ENCODE results near the gene NDUFAF2.
"Not testable (repeated sequence)": the region's sequence is repeated elsewhere in the genome, so short reads cannot be mapped to it uniquely, and the experiment has no call there.

Gene NDUFAF2

DNA sequence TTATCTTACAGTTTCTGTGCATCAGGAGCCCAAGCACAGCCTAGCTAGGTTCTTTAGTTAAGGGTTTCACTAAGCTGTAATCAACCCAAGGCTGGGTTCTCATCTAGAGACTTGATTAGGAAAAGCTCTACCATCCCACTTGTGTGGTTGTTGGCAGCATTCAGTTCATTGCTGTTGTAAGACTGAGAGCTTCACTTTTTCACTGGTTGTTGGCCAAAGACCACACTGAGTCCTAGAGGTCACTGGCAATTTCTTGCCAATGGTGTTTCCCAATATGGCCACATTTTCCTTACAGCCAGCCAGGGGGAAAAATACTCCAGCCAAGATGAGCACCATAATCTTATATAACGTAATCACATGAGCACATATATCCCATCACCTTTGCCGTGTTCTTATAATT lies 142.9 kb downstream of the NDUFAF2 start:
- Mint-ChIP-seq H3K27me3 (no peaks in the 10 kb centered on the region), H3K4me3 (no peak overlapping the region), H3K9me3 (peaks cover 11% of the 10 kb centered on the region), H3K36me3 (ENCODE audit: low read depth) (peaks cover 38% of the 10 kb centered on the region), H3K27ac (no peak overlapping the region), H3K4me1 (no peaks in the 10 kb centered on the region)
- DNase-seq (no peak), ATAC-seq (no peak)

- no peak for ATAC-seq
- H3K27me3 Mint-ChIP-seq, result no peaks in the 10 kb centered on the region
Observed at GRCh38 chr5:61089351-61089750, 144.3 kb downstream of the NDUFAF2 start.

DNA sequence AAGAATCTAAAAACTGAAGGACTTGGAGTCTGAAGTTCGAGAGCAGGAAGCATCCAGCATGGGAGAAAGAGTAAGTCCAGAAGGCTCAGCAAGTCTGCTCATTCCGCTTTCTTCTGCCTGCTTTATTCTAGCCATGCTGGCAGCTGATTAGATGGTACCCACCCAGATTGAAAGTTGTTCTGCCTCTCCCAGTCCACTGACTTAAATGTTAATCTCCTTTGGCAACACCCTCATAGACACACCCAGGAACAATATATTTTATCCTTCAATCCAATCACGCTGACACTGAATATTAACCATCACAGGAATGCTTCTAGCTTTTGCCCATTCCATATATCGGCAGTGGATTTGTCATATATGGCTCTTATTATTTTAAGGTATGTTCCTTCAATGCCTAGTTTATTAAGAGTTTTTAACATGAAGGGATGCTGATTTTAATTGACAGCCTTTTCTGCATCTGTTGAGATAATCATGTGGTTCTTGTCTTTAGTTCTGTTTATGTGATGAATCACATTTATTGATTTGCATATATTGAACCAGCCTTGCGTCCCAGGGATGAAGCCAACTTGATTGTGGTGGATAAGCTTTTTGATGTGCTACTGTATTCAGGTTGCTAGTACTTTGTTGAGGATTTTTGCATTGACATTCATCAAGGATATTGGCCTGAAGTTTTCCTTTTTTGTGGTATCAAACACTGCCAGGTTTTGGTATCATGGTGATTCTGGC lies 148.2 kb downstream of the NDUFAF2 start:
- not testable (repeated sequence) for H3K27ac Mint-ChIP-seq, ATAC-seq, H3K4me3 Mint-ChIP-seq, H3K4me1 Mint-ChIP-seq, DNase-seq, H3K9me3 Mint-ChIP-seq, H3K27me3 Mint-ChIP-seq
- H3K36me3 Mint-ChIP-seq (ENCODE audit: low read depth), result peaks cover 12% of the 10 kb centered on the region

More at GRCh38 chr5:61089351-61089750, 144.3 kb downstream of the NDUFAF2 start:
- peaks cover 8% of the 10 kb centered on the region for H3K9me3 Mint-ChIP-seq
- no peak overlapping the region for H3K4me3 Mint-ChIP-seq
- H3K36me3 Mint-ChIP-seq (ENCODE audit: low read depth), result peaks cover 26% of the 10 kb centered on the region
- no peaks in the 10 kb centered on the region for H3K4me1 Mint-ChIP-seq
- H3K27ac Mint-ChIP-seq, result no peak overlapping the region
- DNase-seq, result no peak

DNA sequence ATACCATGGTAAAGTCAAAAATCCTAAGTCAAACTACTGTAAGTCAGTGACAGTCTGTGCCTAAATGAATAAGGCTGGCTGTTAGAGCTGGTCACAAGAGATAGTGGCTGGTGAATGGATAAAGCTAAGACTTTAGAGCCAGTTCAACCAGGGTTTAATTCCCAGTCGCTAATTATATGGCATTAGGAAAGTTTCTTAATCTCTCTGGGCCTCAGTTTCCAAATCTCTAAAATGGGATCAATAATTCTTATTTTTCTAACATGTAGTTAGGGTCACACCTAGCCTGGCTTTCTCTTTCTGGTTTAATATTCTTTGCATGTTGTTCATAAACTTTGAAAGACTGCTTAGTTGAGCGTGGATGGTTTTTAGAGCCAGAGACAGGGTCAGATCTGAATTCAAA lies 152.5 kb downstream of the NDUFAF2 start:
- DNase-seq, result no peak
- H3K27me3 Mint-ChIP-seq, result no peaks in the 10 kb centered on the region
- peaks cover 19% of the 10 kb centered on the region for H3K9me3 Mint-ChIP-seq
- no peak overlapping the region for H3K4me3 Mint-ChIP-seq
- ATAC-seq, result no peak
- no peak overlapping the region for H3K27ac Mint-ChIP-seq
- H3K36me3 Mint-ChIP-seq (ENCODE audit: low read depth), result peaks cover 29% of the 10 kb centered on the region
- no peaks in the 10 kb centered on the region for H3K4me1 Mint-ChIP-seq

DNA sequence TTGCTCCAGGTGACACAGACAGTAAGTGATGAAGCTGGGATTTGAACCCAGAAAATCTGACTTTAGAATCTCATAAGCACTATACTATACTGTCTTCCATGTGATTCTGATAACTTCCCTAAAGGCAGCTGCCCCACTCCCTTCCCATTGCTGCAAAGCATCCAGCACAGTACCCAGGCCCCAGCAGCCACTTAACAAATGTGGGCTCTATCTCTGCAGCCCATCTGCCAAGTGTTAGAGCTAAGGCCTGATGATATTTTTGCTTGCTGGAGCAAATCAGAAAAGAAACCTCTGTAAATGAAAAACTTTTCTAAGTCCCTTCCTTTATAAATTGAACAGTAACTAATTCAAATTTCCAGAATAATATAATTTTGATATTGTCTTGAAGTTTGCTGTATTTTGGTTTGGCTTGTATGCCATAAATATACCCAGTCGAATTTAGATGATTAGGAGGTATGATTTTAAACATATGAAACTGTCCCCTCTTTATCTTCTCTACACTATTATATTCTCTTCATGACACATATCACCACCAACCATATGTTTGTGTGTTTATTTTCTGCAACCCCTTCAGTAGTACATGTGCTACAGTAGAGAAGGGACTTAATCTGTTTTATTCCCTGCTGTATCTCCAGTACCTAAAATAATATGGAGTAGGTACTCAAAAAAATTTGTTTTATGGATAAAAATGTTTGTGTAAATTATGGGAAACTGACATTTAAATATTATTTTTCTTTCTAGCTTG lies 153.4 kb downstream of the NDUFAF2 start:
- Mint-ChIP-seq H3K4me1 (no peaks in the 10 kb centered on the region), H3K36me3 (ENCODE audit: low read depth) (peaks cover 37% of the 10 kb centered on the region), H3K9me3 (peaks cover 19% of the 10 kb centered on the region), H3K4me3 (no peak overlapping the region), H3K27ac (no peak overlapping the region), H3K27me3 (no peaks in the 10 kb centered on the region)
- no peak for ATAC-seq
- no peak for DNase-seq

DNA sequence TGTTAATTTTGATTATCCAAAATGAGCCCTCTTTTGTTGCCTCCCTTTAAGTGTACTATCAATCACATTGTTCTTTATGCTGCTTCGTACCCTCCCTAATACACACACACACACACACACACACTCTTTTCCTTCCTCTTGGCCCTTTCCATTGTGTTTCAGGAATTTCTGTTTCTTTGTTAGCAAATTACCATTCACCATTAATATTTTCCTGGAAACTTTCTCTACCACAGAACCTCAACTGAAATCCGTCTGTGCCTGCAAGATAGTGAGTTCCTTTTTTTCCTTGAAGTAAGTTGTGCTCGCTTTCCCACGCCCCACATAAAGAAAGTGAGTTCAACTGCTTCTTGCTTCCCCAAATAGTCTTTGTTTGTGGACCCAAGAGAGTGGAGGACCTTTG lies 155.4 kb downstream of the NDUFAF2 start:
- Mint-ChIP-seq H3K9me3 (peaks cover 19% of the 10 kb centered on the region), H3K27ac (no peak overlapping the region), H3K4me1 (no peaks in the 10 kb centered on the region), H3K27me3 (no peaks in the 10 kb centered on the region), H3K36me3 (ENCODE audit: low read depth) (peaks cover 43% of the 10 kb centered on the region), H3K4me3 (no peak overlapping the region)
- DNase-seq (no peak), ATAC-seq (no peak)

GRCh38 chr5:61114441-61114840 lies 169.4 kb downstream of the NDUFAF2 start:
- Mint-ChIP-seq H3K4me1 (no peaks in the 10 kb centered on the region), H3K27me3 (no peaks in the 10 kb centered on the region), H3K36me3 (ENCODE audit: low read depth) (peaks cover 38% of the 10 kb centered on the region), H3K9me3 (peaks cover 30% of the 10 kb centered on the region), H3K4me3 (no peak overlapping the region), H3K27ac (no peak overlapping the region)
- no peak for DNase-seq
- no peak for ATAC-seq

- no peak overlapping the region for H3K4me3 Mint-ChIP-seq
- H3K36me3 Mint-ChIP-seq (ENCODE audit: low read depth), result peaks cover 29% of the 10 kb centered on the region
- ATAC-seq (no peak), DNase-seq (no peak)
- peaks cover 22% of the 10 kb centered on the region for H3K9me3 Mint-ChIP-seq
- peaks cover 2% of the 10 kb centered on the region for H3K4me1 Mint-ChIP-seq
- no peaks in the 10 kb centered on the region for H3K27me3 Mint-ChIP-seq
- H3K27ac Mint-ChIP-seq, result no peak overlapping the region
Observed at GRCh38 chr5:61115968-61116367, 171.0 kb downstream of the NDUFAF2 start.

- Mint-ChIP-seq H3K36me3 (ENCODE audit: low read depth) (peaks cover 17% of the 10 kb centered on the region), H3K27ac (no peak overlapping the region), H3K27me3 (no peaks in the 10 kb centered on the region), H3K4me3 (no peak overlapping the region), H3K4me1 (peaks cover 2% of the 10 kb centered on the region), H3K9me3 (peaks cover 5% of the 10 kb centered on the region)
- DNase-seq, result no peak
- ATAC-seq, result no peak
Observed at GRCh38 chr5:61119066-61119465, 174.1 kb downstream of the NDUFAF2 start.

DNA sequence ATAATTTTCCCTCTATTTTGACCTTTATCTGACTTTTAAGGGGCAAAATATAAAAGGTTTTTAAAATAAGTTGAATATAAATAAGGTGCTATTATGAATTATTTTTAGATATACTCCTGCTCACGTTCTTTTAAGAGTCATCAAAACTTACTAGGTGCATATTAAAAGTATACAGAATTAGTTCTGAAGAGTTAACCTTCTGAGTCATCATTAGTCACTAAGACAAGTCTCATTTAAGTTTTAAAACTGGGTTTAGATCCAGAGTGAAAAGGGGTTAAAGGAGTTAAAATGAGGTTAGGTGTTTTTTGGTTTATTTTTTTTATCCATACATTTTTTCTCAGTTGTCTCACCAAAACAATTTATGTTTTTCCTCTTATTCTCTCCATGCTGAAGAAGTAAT lies 175.5 kb downstream of the NDUFAF2 start:
- Mint-ChIP-seq H3K27ac (no peak overlapping the region), H3K4me1 (peaks cover 2% of the 10 kb centered on the region), H3K27me3 (no peaks in the 10 kb centered on the region), H3K36me3 (ENCODE audit: low read depth) (peaks cover 13% of the 10 kb centered on the region), H3K4me3 (no peak overlapping the region), H3K9me3 (no peaks in the 10 kb centered on the region)
- ATAC-seq, result no peak
- DNase-seq, result no peak

DNA sequence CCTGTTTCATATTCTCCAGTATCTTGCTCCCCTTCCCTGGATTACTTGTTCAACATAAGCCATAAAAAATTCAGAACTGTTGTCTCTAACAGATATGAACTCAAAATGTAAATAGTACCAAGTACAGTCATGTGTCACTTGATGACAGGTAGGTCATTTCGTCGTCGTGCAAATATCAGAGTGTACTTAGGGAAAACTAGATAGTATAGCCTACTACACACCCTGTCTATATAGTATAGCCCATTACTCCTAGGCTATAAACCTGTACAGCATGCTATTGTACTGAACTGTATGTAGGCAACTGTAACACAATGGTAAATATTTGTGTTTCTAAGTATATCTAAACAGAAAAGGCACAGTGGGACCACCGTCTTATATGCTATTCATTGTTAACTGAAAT lies 178.1 kb downstream of the NDUFAF2 start:
- no peak overlapping the region for H3K4me3 Mint-ChIP-seq
- DNase-seq, result no peak

GRCh38 chr5:61130289-61130688 lies 185.3 kb downstream of the NDUFAF2 start:
- DNase-seq (no peak), ATAC-seq (no peak)
- H3K4me3 Mint-ChIP-seq, result no peak overlapping the region
- H3K27me3 Mint-ChIP-seq, result no peaks in the 10 kb centered on the region
- no peaks in the 10 kb centered on the region for H3K9me3 Mint-ChIP-seq
- no peaks in the 10 kb centered on the region for H3K4me1 Mint-ChIP-seq
- no peak overlapping the region for H3K27ac Mint-ChIP-seq
- H3K36me3 Mint-ChIP-seq (ENCODE audit: low read depth), result peaks cover 9% of the 10 kb centered on the region

More for the DNA sequence above, 178.1 kb downstream of the NDUFAF2 start:
- peaks cover 2% of the 10 kb centered on the region for H3K4me1 Mint-ChIP-seq
- no peak overlapping the region for H3K27ac Mint-ChIP-seq
- no peak for ATAC-seq
- no peaks in the 10 kb centered on the region for H3K9me3 Mint-ChIP-seq
- H3K27me3 Mint-ChIP-seq, result no peaks in the 10 kb centered on the region
- peaks cover 17% of the 10 kb centered on the region for H3K36me3 Mint-ChIP-seq (ENCODE audit: low read depth)

DNA sequence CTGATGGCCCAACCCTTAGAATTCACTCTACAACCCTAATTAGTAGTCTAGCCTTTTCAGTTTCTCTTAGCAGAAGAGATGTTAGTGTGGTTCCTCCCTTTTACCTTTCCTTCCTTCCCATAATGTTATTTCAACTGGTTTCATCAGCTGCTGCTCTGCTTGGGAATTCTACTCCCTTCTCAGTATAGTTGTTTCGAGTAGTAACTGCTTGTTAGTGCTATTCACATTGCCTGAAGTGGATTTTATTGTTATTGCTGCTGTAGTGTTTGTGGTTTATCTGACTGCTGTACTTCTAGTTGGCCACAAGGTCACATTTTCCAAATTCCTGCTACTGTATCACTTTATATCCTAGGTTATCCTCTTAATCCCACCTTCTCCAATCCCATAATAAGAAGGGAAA lies 187.6 kb downstream of the NDUFAF2 start:
- Mint-ChIP-seq H3K9me3 (no peaks in the 10 kb centered on the region), H3K4me3 (no peak overlapping the region), H3K4me1 (no peaks in the 10 kb centered on the region), H3K36me3 (ENCODE audit: low read depth) (peaks cover 2% of the 10 kb centered on the region), H3K27ac (no peak overlapping the region), H3K27me3 (no peaks in the 10 kb centered on the region)
- DNase-seq (no peak), ATAC-seq (no peak)

DNA sequence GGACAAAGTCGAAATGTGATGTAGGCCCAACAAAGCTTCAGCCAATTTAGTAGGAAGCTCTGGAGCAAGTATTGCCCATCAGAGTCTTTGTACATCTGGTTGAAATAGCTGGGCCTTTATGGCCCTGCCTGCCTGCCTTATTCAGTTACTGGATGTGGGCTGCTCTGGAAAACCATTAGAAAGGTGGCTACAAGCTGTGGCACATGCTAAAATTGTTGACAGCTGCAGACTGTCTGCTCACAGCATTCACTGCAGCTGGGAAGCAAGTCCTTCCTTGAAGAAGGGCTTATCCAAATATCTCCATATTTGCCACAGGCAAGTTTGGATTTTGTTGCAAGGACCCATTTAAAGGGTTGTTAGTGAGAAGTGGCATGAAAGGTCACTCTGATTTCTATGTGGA lies 192.8 kb downstream of the NDUFAF2 start:
- DNase-seq (no peak), ATAC-seq (no peak)
- Mint-ChIP-seq H3K36me3 (ENCODE audit: low read depth) (peaks cover 2% of the 10 kb centered on the region), H3K27me3 (no peaks in the 10 kb centered on the region), H3K4me1 (no peaks in the 10 kb centered on the region), H3K4me3 (no peak overlapping the region), H3K27ac (no peak overlapping the region), H3K9me3 (no peaks in the 10 kb centered on the region)

DNA sequence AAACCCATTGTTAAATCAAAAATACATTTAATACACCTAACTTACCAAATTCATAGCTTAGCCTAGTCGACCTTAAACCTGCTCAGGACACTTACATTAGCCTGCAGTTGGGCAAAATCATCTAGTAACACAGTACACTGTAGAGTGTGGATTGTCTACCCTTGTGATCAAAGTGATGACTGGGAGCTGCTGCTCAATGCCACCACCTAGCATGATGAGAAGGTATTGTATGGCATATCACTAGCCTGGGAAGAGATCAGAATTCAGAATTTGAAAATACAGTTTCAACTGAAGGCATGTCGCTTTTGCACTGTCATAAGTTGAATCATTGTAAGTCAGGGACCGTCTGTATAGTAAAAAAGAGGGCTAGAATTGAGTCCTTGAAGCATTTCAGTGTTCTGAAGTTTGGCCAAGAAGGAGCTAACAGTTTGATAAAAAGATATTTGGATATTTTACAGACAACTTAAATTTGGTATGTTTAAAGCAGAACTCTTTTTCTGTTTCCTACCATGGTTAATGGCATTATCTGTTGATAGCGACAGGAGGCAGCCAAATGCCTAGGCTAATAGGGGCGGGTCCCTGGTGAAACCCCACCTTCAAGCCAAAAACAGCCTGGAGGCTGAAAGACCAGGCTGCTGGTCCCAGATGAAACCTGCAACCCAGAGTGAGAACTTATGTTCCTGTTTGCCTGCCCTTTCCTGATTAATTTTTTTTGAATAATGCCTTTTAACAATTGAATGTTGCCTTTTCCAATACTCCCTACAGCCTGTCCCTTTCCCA lies 194.3 kb downstream of the NDUFAF2 start:
- no peaks in the 10 kb centered on the region for H3K9me3 Mint-ChIP-seq
- no peaks in the 10 kb centered on the region for H3K36me3 Mint-ChIP-seq (ENCODE audit: low read depth)
- no peak for ATAC-seq
- H3K4me1 Mint-ChIP-seq, result no peaks in the 10 kb centered on the region
- H3K27me3 Mint-ChIP-seq, result no peaks in the 10 kb centered on the region
- no peak for DNase-seq
- H3K4me3 Mint-ChIP-seq, result no peak overlapping the region
- H3K27ac Mint-ChIP-seq, result no peak overlapping the region

Data from activated naive CD8-positive, alpha-beta T cell treated with anti-CD3 and anti-CD28 coated beads, Interleukin-2, amount 50 U/mL, for 24 hours (primary cell).